ENCODE data around the gene FBXL16. TPM values are rescaled to one million over a fixed set of nuclear protein-coding genes. Genes with fewer than 3 reads are reported as not detected.

Gene FBXL16
- total and polyA plus RNA-seq, 2 of the 13 experiments (the other 11 are each of a cell fraction or from before 2014, with no cell fraction given) = 0.22 to 2.0 TPM

DNA sequence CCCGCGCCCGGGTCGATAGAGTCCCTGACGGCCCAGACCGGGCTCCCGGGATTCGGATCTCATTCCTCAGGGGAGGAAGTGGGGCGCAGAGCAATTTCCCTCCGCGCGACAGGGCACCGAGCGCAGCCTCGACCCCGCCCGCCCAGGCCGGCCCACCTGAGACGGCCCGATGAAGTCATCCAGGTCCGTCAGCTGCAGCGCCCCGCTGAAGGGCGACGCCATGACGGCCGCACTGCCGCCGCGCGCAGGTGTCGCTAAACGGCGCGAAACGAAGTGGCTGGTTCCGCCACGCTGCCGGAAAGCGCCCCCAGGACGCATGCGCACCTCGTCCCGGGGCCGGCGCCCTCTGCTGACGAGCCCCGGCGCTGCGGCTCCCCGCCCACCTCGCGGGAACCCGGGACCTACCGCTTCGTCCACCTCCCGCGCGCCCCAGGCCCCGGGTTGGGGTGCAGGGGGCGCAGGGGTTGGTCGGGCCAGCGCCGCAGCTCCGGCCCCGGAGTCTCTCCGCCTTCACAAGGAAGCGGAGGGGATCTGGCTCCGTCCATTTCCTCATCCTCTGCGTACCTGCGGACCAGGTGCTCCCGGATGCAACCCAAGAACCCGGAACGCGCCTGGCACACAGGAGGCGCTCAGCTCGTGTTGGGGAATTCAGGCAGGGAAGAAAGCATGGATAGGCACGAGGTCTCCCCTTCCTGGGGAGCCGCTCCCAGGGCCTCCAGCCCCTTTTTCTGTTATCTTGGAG, 35.3 kb upstream of the FBXL16 start, which contains the start of gene CIAO3 (continued):
- TF ChIP-seq AFF4 (CRISPR knock-in tag; IDR thresholded peaks at IDR 0.05) (peak; percentile 58; the same call in 1 of the 2 replicates), ZFP90 (CRISPR knock-in tag; IDR thresholded peaks at IDR 0.05; ENCODE audit: borderline replicate concordance) (no peak; the same call in 1 of the 2 replicates), ZNF660 (CRISPR knock-in tag; IDR thresholded peaks at IDR 0.05; ENCODE audit: borderline replicate concordance, low read depth) (no peak), IRF2 (CRISPR knock-in tag; IDR thresholded peaks at IDR 0.05) (peak; percentile 94), SALL1 (CRISPR knock-in tag; IDR thresholded peaks at IDR 0.05) (peak; percentile 65), HCFC1 (IDR thresholded peaks at IDR 0.05; ENCODE audit: low read depth, low read length) (peak; percentile 95), FOXO4 (CRISPR knock-in tag; conservative IDR thresholded peaks at IDR 0.05) (no peak), ARID5B (CRISPR knock-in tag; IDR thresholded peaks at IDR 0.05) (peak; percentile 23; the same call in 1 of the 2 replicates), ZNF282 (IDR thresholded peaks at IDR 0.05; ENCODE audit: partially characterized antibody) (no peak), CHD2 (IDR thresholded peaks at IDR 0.05; ENCODE audit: low read depth, low read length) (peak; percentile 71), ZNF788 (CRISPR knock-in tag; IDR thresholded peaks at IDR 0.05; ENCODE audit: borderline replicate concordance) (peak; percentile 99), CEBPZ (IDR thresholded peaks at IDR 0.05; ENCODE audit: low read length) (no peak), TOE1 (CRISPR knock-in tag; IDR thresholded peaks at IDR 0.05) (peak; percentile 78; the same call in 1 of the 2 replicates)
- TF ChIP-seq, protein P1, sequence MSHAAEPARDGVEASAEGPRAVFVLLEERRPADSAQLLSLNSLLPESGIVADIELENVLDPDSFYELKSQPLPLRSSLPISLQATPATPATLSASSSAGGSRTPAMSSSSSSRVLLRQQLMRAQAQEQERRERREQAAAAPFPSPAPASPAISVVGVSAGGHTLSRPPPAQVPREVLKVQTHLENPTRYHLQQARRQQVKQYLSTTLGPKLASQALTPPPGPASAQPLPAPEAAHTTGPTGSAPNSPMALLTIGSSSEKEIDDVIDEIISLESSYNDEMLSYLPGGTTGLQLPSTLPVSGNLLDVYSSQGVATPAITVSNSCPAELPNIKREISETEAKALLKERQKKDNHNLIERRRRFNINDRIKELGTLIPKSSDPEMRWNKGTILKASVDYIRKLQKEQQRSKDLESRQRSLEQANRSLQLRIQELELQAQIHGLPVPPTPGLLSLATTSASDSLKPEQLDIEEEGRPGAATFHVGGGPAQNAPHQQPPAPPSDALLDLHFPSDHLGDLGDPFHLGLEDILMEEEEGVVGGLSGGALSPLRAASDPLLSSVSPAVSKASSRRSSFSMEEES (CRISPR knock-in tag; IDR thresholded peaks at IDR 0.05) = peak; percentile 51; the same call in 1 of the 2 replicates
